Measurements from ENCODE around the gene CPVL.

CPVL gene

DNA sequence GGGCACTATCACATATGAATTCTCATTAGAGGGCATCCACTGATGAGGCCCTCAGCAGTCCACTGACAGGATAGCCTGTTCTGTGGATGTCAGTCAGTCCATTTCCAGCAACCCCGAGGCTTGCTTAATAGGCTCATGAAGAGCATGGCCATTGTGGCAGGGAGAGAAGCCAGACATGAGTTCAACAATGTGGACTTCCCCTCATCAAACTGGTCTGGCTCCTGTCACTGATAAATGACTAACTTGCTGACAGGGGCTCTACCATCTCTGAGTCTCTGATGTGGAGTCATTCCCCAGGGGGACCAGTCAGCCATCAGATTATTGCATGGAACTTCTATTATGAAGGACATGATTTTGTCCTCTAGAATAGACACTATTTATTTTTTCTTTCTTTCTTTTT, 168.5 kb downstream of the CPVL start:
- no peaks in the 10 kb centered on the region for H3K27me3 Mint-ChIP-seq
- CTCF ChIA-PET, result no interaction called here
- H3K36me3 Mint-ChIP-seq, result no peaks in the 10 kb centered on the region
- no peak overlapping the region for H3K27ac Mint-ChIP-seq
- H3K9me3 Mint-ChIP-seq, result peaks cover 10% of the 10 kb centered on the region
- no peak for DNase-seq
- no peak overlapping the region for H3K4me3 Mint-ChIP-seq
- H3K4me1 Mint-ChIP-seq, result no peaks in the 10 kb centered on the region

DNA sequence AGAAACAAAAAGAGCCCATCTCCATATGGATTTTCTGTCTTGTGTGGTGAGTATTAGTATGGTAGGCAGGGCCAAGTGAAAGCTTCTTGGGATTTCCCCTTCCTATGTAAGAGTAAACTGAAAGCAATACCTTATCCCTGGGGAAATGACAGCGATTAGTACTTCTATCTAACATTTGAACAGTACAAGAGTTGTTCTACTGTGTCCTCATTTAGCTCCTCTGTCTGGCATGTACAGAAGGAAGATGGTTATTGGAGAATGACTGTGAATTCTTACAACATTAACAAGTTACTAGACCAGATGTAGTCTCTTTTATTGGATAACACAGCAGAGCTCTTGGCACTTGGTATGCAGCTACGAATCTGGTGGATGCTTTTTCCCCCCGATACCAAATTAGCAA, 170.3 kb downstream of the CPVL start:
- no peaks in the 10 kb centered on the region for H3K36me3 Mint-ChIP-seq
- H3K27ac Mint-ChIP-seq, result no peak overlapping the region
- no peaks in the 10 kb centered on the region for H3K27me3 Mint-ChIP-seq
- CTCF ChIA-PET, result no interaction called here
- no peak overlapping the region for H3K4me3 Mint-ChIP-seq
- no peak for DNase-seq
- no peaks in the 10 kb centered on the region for H3K4me1 Mint-ChIP-seq
- H3K9me3 Mint-ChIP-seq, result peaks cover 17% of the 10 kb centered on the region

DNA sequence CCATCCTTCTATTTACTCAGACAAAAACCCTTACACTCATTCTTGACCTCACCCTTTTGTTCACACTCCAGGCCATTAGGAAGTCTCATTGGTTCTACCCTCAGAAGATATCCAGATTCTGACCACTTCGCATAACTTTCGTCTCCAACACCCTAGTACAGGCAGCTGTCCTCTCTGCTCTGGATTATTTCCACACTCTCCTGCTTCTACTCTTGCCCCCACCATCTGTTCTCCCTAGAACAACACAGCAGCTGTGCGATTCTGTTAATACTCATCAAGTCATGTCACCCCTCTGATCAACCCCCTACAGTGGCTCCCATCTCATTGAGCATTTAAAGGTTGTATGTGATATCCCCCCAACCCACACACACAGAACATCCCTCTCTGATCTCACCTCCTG, 172.7 kb downstream of the CPVL start:
- Mint-ChIP-seq H3K27ac (no peak overlapping the region), H3K36me3 (no peaks in the 10 kb centered on the region), H3K4me1 (no peaks in the 10 kb centered on the region), H3K4me3 (no peak overlapping the region), H3K27me3 (no peaks in the 10 kb centered on the region), H3K9me3 (peaks cover 17% of the 10 kb centered on the region)
- CTCF ChIA-PET, result no interaction called here
- no peak for DNase-seq

DNA sequence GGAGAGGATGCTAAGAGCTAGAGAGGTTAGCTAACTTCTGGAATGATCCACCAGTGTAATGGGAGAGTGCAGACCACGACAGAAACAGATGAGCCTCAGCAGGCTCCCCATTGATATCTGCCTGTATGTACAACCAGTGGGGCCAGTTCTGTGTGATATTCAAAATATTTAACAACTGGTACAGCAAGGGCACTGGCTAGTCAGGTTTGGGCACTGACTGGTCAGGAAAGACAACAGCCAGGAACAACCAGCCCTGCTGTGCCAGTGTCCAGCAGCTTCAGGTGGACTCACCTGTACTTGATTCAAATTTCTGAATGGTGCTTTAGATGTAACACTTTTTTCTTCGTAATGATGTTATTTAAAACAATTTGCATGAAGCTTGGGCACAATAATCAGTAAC, 182.3 kb downstream of the CPVL start:
- no peak overlapping the region for H3K27ac Mint-ChIP-seq
- H3K27me3 Mint-ChIP-seq, result peaks cover 24% of the 10 kb centered on the region
- CTCF ChIA-PET, result interaction anchor here (1.2 kb wide), 1 partner anchor 37 kb away, joined by 4 read pairs; no protein-coding TSS in a partner anchor
- H3K36me3 Mint-ChIP-seq, result no peaks in the 10 kb centered on the region
- no peaks in the 10 kb centered on the region for H3K9me3 Mint-ChIP-seq
- no peaks in the 10 kb centered on the region for H3K4me1 Mint-ChIP-seq
- H3K4me3 Mint-ChIP-seq, result no peak overlapping the region
- DNase-seq, result no peak

DNA sequence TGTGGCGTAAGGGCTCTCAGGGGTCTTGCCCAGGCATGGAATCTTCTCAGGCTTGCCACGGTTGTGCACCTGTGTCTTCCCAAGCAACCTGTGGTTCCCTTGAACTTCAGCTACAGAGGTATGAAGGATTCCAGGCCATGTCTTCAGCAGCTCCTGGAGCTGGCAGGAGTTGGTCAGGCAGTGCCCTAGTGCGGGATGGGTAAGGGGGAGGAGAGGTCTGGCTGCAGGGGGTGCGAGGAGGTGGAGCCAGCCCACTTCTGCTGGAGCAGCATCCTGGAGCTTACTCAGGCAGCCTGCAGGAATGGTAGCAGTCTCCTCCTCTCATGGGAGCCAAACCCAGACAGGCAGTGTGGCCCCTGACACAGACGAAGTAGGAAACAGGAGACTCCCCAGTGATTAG, 184.4 kb downstream of the CPVL start:
- Mint-ChIP-seq H3K27ac (no peak overlapping the region), H3K4me1 (peaks cover 5% of the 10 kb centered on the region), H3K4me3 (no peak overlapping the region), H3K27me3 (peaks cover 45% of the 10 kb centered on the region), H3K36me3 (no peaks in the 10 kb centered on the region), H3K9me3 (no peaks in the 10 kb centered on the region)
- no peak for DNase-seq
- CTCF ChIA-PET, result interaction anchor here (1.0 to 2.3 kb wide), 5 partner anchors 35 to 145 kb away, joined by 3 to 8 read pairs (median 7); no protein-coding TSS in a partner anchor

DNA sequence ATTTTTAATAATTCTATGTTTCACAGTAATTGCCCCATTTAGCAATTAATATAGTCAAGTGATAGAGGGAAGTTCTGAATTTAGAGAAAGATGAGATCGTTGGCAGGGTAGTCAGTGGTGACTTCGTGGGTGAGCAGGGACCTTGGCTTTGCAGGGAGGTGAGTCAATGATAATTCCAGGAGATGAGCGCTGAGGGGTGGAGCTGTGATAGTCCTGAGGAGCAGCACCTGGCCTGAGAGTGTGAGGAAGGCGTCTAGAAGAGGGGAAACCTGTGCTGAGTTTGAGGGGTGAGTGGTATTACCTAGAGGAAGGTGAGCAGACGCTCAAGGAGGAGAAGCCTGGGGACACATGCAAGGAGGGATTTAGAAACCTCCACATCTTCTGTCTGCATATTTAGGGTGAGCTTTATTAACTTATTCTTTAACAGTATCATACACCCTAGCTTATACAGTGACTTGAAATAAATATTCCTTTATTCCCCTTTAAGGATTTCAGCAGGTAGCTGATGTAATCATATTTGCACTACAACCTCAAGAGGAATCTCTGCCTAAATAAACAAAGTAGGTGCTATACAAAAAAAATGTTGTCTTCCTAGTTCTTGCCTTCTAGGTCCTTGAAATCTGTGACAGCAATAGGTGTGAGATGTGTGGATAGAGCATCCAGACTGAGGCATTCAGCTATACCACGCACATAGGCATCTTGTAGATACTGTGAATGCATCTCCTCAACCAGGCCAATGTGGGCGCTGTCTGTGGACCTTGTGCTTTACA, 186.1 kb downstream of the CPVL start:
- peaks cover 9% of the 10 kb centered on the region for H3K4me1 Mint-ChIP-seq
- H3K9me3 Mint-ChIP-seq, result no peaks in the 10 kb centered on the region
- no peak overlapping the region for H3K27ac Mint-ChIP-seq
- DNase-seq, result no peak
- CTCF ChIA-PET, result interaction anchor here (1.1 to 2.0 kb wide), 3 partner anchors 33 to 141 kb away, joined by 3 to 8 read pairs (median 4); no protein-coding TSS in a partner anchor
- H3K36me3 Mint-ChIP-seq, result no peaks in the 10 kb centered on the region
- peaks cover 62% of the 10 kb centered on the region for H3K27me3 Mint-ChIP-seq
- H3K4me3 Mint-ChIP-seq, result no peak overlapping the region

DNA sequence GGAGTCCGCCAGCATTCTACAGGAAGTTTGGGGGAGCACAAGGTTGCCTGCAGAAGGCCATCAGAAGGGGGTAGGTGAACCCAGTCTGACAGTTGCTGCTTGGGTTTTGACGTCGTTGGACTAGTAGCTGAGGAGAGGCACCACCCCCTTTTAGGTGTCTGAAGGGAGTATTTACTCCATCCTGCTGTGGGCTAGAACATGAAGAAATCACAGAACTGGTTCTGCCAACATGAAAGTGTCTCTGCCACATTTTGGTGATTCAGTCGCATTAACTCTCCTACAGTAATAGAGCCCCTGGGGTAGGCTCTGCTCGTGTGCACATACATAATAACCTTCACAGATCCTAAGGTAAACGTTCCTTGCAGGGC, 187.4 kb downstream of the CPVL start:
- peaks cover 9% of the 10 kb centered on the region for H3K4me1 Mint-ChIP-seq
- H3K4me3 Mint-ChIP-seq, result no peak overlapping the region
- CTCF ChIA-PET, result interaction anchor here (0.6 to 3.0 kb wide), 3 partner anchors 34 to 147 kb away, joined by 3 to 27 read pairs (median 18); no protein-coding TSS in a partner anchor
- H3K27ac Mint-ChIP-seq, result peak overlapping the region; percentile 68
- H3K36me3 Mint-ChIP-seq, result no peaks in the 10 kb centered on the region
- peaks cover 68% of the 10 kb centered on the region for H3K27me3 Mint-ChIP-seq
- no peak for DNase-seq
- H3K9me3 Mint-ChIP-seq, result no peaks in the 10 kb centered on the region

DNA sequence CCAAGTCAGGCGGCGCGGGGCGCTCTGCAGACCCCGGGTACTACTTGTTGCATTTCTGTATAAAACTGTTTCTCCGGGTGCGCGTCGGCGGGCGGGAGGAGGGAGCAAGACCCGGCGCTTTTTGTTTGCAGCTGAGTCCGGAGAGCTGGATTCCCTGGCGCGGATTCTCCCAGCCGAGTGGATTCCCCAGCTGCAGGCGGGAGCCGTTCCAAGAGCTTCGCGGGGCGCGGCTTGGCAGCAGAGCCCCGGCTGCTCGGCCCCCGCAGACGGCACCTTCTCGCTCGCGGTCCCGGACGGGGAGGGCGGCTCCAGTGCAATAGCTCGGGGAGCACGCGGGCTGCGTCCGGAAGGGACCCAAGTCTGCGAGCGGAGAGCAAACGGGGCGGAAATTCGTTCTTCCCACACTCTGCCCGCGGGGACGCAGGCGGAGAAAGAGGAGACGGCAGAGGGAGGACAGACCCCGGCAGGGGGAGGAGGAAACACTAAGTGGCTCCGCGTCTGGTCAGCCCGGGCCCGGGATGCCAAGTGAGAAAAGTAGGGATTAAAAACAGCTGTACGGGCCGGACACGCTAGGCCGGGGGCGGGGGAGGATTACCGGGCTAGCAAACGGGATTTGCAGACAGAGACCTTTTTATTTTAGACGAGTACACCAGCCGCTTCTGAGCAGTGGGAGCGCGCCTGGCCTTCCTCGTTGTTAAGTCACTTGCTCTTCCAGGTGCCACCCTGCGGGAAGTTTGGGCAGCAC, 187.9 kb downstream of the CPVL start, which contains the start of gene TRIL:
TSS of gene TRIL (minus strand) at position 96 of the 745 bp plus-strand sequence. CDS start 284 bp downstream, outside the sequence.
- Mint-ChIP-seq H3K27ac (peak within 1 kb of the TSS; percentile 68), H3K27me3 (peaks cover 69% of the 10 kb centered on the region), H3K36me3 (no peaks in the 10 kb centered on the region), H3K9me3 (no peaks in the 10 kb centered on the region), H3K4me1 (peaks cover 9% of the 10 kb centered on the region), H3K4me3 (no peak within 1 kb of the TSS)
- CTCF ChIA-PET, result interaction anchor here (0.6 to 3.0 kb wide), 5 partner anchors 12 to 147 kb away, joined by 3 to 33 read pairs (median 18); no protein-coding TSS in a partner anchor
- no peak for DNase-seq

DNA sequence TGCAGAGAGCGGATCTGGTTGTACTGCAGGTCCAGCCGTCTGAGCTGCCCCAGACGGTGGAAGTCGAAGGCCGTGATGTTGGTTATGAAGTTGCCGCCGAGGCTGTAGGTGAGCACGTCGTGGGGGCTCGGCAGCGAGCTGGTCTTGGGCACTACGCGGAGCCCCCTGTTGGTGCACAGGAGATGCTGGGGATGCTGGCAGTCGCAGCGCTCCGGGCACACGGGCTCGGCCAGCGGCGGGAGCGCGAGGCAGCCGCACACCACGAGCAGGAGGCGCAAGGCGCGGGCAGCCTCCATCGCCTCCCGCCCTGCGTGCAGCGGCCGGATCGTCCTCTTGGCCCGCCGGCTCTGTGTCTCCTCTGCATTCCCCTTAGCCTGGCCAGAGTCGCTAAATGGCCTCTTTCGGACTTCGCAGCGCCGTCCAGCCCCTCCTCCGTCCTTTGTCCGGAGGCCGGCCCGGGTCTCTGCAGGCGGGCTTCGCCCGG, 188.5 kb downstream of the CPVL start:
- no peaks in the 10 kb centered on the region for H3K9me3 Mint-ChIP-seq
- CTCF ChIA-PET, result interaction anchor here (0.9 to 3.7 kb wide), 8 partner anchors 11 to 148 kb away, joined by 3 to 33 read pairs (median 14); no protein-coding TSS in a partner anchor
- no peak overlapping the region for H3K27ac Mint-ChIP-seq
- no peaks in the 10 kb centered on the region for H3K36me3 Mint-ChIP-seq
- peaks cover 9% of the 10 kb centered on the region for H3K4me1 Mint-ChIP-seq
- DNase-seq, result no peak
- no peak overlapping the region for H3K4me3 Mint-ChIP-seq
- H3K27me3 Mint-ChIP-seq, result peaks cover 75% of the 10 kb centered on the region

DNA sequence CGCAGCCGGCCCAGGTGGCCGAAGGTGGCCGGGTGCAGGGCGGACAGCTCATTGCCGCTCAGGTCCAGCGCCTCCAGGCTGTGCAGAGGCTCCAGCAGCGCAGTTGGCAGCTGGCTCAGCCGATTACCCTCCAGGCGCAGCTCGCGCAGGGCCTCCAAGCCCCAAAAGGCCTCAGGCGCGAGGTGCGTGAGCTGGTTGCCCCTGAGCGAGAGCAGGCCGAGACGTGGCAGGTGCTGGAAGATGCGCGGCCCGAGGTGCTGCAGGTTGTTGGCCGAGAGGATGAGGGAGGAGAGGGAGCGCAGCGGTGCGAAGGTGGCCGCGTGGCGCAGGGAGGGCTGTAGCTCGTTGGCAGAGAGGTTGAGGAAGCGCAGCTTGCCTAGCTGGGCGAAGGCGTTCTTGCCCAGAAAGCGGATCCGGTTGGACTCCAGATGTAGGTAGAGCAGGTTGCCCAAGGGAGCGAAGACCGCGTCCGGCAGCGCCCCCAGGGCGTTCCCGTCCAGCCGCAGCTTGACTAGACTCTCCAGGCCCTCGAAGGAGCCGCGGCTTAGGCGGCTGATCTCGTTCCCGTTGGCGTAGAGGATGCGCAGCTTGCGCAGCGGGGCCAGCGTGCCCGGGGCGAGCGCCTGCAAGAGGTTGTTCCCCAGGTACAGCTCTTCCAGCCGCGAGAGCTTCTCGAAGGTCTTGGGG, 189.1 kb downstream of the CPVL start:
- H3K4me1 Mint-ChIP-seq, result peaks cover 9% of the 10 kb centered on the region
- no peak overlapping the region for H3K27ac Mint-ChIP-seq
- no peak overlapping the region for H3K4me3 Mint-ChIP-seq

DNA sequence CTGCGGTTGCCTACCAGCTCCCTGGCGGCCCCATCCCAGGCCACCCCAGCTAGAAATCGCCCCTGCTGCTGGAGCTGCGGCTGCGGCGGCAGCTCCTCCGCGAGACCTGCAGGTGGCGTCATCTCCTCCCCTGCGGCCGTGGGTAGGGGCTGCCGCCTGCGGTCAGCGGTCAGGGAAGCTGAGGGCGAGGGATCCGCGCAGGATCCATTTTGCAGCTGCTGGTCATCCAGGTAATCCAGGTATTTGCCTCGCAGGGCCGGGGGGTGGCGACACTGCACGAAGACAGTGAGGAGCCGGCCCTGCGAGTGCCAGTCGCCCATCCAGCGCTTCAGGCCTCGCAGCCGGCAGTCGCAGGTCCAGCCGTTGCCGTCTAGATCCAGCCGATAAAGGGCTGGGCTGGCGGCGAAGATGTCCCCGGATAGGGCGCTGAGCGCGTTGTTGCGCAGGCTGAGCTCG, 189.7 kb downstream of the CPVL start:
- CTCF ChIA-PET, result interaction anchor here (0.8 to 3.7 kb wide), 15 partner anchors 10 to 349 kb away, joined by 3 to 33 read pairs (median 5); no protein-coding TSS in a partner anchor
- no peak for DNase-seq
- Mint-ChIP-seq H3K27me3 (peaks cover 70% of the 10 kb centered on the region), H3K9me3 (no peaks in the 10 kb centered on the region), H3K36me3 (no peaks in the 10 kb centered on the region), H3K4me3 (no peak overlapping the region), H3K4me1 (peaks cover 9% of the 10 kb centered on the region), H3K27ac (no peak overlapping the region)

More for the DNA sequence above, 189.1 kb downstream of the CPVL start:
- Mint-ChIP-seq H3K36me3 (no peaks in the 10 kb centered on the region), H3K9me3 (no peaks in the 10 kb centered on the region), H3K27me3 (peaks cover 76% of the 10 kb centered on the region)
- CTCF ChIA-PET, result interaction anchor here (0.9 to 3.7 kb wide), 14 partner anchors 10 to 157 kb away, joined by 3 to 33 read pairs (median 6); no protein-coding TSS in a partner anchor
- no peak for DNase-seq

DNA sequence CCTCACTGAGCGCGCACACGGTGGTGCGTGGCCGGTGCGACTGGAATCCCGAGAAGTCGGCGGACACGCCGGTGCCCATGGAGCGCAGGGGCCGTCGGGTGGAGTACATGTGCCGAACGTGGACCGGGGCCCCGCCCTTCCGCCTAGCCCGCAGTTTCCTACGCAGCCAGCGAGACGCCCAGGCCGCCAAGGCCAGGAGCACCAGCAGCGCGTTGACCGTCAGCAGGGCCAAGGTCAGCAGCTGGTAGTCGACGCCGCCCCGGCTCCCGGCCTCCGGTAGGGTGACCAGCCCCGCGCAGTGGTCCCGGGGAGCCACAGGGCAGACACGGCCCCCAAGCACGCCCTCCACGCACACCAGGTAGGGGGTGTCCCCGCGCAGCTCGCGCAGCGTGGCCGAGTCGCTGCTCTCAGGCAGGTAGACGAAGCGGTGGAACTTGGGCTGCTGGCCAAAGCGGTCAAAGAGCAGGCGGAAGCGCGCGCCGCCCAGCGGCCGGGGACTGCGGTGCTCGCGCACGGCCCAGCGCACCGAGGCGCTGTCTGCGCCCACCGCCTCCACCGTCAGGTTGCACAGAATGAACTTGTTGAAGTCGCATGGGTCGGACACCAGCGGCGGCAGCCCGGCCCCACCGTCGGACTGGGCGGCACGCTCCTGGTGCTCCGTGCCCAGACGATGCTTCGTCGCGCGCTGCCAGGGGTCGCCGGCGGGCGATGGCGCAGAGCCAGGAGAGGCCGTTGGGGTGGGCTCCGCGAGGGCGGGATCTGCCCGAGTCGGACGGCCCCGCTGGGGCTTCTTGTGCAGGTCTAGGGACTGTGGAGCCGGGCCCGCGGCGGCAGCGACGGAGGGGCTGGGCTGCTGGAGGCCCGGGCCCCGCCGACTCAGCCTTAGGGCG, 190.4 kb downstream of the CPVL start:
- peaks cover 9% of the 10 kb centered on the region for H3K4me1 Mint-ChIP-seq
- CTCF ChIA-PET, result interaction anchor here (0.8 to 3.7 kb wide), 16 partner anchors 9 to 350 kb away, joined by 3 to 33 read pairs (median 4); no protein-coding TSS in a partner anchor
- no peaks in the 10 kb centered on the region for H3K9me3 Mint-ChIP-seq
- H3K27me3 Mint-ChIP-seq, result peaks cover 65% of the 10 kb centered on the region
- H3K36me3 Mint-ChIP-seq, result no peaks in the 10 kb centered on the region
- no peak overlapping the region for H3K4me3 Mint-ChIP-seq
- no peak overlapping the region for H3K27ac Mint-ChIP-seq
- DNase-seq, result peak; percentile 27

DNA sequence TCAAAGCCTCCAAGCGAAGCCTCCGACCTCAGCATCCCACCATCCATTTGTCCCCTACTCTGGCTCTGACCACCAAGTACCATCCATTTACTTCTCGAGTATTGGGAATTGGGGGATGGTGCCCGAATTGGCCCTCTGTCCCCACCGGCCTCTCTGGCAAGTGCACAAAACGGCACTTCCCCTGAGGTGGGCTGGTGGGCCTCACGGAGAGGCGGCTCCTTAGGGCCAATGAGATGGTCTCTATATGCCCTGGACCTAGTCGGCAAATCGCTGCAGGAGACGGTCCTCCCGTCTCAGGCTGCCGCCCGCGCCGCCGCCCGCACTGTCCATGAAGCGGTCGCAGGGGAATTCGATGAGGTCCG, 191.0 kb downstream of the CPVL start:
- peaks cover 62% of the 10 kb centered on the region for H3K27me3 Mint-ChIP-seq
- peaks cover 9% of the 10 kb centered on the region for H3K4me1 Mint-ChIP-seq
- H3K27ac Mint-ChIP-seq, result no peak overlapping the region
- CTCF ChIA-PET, result interaction anchor here (0.8 to 3.7 kb wide), 4 partner anchors 23 to 350 kb away, joined by 3 to 27 read pairs (median 3); no protein-coding TSS in a partner anchor
- no peak overlapping the region for H3K4me3 Mint-ChIP-seq
- no peaks in the 10 kb centered on the region for H3K9me3 Mint-ChIP-seq
- DNase-seq, result no peak
- H3K36me3 Mint-ChIP-seq, result no peaks in the 10 kb centered on the region
